ENCODE results near the gene TECPR2.

DNA sequence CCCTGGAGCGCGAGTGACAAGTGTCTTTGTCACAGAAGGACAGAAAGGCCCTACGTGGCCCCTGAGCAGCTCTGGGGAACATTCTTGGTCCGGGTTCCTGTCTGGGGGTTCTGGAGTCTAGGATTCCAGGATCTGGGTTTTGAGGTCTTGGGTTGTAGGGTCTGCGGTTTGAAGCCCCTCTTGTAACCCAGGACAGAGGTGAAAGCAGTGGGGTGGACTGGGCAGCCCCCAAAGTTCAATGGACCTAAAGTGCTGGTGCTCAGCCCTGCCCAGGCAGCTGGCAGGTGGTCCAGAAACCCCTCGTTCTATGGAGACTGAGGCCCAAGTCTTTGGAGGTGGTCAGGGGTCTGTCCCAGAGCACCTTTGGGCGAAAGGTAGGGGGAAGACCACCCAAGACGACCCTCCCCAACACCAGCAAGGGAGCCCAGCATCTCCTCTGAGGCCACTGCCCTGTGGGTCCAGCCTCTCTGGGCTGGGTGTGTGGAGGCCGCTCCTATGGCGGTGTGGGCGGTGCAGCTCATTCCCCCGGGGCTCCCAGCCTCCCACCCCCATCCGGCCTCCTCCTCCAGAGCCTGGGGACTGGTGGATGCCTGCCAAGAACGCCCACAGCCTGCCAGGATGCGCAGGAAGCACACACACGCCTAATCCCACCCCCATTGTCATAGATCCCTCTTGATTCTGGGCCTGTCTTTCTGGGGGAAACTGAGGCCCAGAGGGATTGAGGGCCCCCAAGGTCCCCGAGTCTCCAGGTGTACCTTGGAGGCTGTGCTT is 177.0 kb downstream of the TECPR2 start:
- TF ChIP-seq, protein P1, sequence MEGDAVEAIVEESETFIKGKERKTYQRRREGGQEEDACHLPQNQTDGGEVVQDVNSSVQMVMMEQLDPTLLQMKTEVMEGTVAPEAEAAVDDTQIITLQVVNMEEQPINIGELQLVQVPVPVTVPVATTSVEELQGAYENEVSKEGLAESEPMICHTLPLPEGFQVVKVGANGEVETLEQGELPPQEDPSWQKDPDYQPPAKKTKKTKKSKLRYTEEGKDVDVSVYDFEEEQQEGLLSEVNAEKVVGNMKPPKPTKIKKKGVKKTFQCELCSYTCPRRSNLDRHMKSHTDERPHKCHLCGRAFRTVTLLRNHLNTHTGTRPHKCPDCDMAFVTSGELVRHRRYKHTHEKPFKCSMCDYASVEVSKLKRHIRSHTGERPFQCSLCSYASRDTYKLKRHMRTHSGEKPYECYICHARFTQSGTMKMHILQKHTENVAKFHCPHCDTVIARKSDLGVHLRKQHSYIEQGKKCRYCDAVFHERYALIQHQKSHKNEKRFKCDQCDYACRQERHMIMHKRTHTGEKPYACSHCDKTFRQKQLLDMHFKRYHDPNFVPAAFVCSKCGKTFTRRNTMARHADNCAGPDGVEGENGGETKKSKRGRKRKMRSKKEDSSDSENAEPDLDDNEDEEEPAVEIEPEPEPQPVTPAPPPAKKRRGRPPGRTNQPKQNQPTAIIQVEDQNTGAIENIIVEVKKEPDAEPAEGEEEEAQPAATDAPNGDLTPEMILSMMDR (conservative IDR thresholded peaks at IDR 0.05): no peak
- no peak for TF ChIP-seq EZH2 (IDR thresholded peaks at IDR 0.05; ENCODE audit: low read depth)

Measured in PC-9 (cell line).